ENCODE results near the gene JAZF1.

Gene JAZF1

DNA sequence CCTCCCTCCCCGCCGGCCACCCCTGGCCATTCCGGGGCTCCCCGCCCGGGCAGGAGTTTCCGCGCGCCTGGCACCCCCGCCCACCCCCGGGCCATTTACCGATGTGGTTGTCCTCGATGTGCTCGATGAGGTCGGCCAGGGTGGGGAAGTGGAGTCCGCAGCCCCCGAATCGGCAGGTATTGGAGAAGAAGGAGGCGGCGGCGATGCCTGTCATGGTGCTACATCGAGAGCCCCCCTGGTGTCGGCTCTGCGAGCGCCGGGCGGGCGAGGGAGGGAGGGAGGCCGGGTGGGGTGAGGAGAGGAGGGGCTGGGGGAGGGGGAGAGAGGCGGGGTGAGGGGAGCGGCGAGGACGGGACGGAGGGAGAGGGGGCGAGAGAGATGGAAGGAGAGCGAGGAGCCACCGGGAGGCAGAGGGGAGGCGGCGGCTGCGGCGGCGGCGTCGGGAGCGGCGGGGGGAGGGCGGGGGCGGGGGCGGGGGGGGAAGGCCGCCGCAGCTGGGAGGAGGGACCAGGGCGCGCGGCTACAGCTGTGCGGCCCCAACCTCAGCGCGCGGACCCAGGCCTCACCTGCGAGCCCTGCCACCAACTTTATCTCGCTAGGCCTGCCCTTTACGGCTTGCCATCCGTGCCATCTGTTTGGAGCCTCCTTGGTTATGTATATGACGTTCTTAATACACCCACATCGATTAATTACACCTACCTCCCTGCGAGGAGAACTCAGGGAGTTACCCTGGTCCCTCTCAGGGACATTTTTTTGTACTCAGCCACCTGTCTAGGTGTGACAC lies at the start of gene JAZF1:
Gene JAZF1, minus strand, starts transcription at position 432 of the 784 bp plus-strand sequence.
- DNase-seq (ENCODE audit: low read depth), result peak; percentile 28

DNA sequence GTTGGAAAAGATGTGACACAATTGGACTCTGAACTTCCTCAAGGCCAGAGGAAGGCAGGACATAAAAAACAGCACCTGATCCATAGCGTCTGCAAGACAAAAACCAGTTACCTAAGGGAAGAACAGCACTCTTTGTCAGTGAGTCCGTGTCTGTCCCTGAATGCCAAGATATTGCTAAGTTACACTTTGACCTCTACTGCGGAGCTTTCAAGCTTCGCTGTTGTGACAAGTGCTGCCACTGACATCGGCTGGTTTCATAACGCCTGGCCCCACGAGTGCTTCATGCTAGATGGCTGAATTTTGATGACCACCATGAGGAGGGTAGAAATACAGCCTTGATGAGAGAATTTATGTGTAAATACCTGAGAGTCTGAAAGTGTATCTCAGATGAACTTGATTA lies 49.7 kb upstream of the JAZF1 start:
- no peak for DNase-seq (ENCODE audit: low read depth)

DNA sequence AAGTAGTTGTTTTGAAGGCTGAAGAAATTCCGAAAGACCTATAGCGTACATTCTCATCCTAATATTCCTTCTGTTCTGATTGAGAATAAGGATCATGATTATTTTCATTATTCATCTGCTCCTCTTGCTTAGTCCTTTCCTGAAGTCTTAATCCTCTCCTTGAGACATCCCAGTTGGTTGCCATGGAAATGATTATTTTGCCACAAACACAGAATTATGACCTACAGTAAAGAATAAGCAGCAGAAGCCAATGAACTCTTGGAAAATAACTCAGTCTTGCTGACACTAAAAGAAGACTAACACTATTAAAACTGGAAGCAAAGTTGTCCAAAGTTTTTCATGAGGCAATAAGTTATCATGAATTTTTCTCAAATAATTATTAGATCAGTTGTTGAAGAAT lies 47.8 kb upstream of the JAZF1 start:
- DNase-seq (ENCODE audit: low read depth), result no peak

DNA sequence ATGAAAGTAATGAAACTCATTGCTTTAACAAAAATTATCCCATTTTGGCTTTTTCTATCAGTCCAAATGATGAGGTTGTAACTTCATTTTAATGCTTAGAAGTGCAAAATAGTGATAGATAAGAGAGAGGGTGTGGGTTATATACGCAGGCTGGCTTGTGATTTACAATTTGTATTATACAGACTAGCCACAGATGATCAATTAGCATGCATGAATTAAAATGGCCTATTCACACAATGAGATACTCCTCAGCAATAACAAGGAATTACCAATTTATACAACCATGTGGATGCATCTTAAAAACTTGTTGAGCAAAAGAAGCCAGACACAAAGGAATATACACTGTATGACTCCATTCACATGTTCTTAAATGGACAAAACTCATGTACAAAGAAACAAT lies 45.4 kb upstream of the JAZF1 start:
- no peak for DNase-seq (ENCODE audit: low read depth)

DNA sequence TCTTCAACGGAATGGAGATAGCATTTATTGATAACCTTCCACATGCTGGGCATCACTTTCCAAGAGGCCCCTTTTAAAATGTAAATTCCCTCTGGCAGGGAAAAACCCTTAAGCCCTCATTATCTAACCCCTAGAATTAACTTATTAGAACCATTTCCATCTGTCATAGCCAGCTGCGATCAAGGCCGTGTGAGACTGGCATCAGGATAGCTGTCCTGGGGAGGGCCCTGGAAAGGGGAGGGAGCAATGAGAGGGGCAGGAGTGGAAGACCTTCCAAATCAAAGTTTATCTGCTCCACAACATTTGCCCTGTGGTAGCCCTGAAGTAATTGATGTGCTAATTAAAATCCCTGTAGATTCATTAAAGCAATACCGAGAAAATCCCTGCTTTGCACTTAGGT lies 45.0 kb upstream of the JAZF1 start:
- no peak for DNase-seq (ENCODE audit: low read depth)

DNA sequence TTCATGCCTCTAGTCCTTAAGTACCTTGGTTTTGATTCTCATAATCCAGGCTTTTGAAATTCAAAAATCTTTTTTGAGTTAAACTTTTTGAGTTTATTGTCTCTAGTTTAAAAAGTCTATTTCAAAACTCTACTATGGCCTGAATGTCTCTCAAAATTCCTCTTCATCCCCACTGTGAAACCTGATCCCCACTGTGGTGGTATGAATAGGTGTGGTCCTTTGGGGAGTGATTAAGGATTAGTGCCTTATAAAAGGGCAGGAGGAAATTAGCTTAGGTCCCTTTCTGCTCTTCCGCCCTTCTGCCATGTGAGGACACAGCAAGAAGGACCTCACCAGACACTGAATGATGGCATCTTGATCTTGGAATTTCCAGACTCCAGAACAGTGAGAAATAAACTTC lies 44.1 kb upstream of the JAZF1 start:
- DNase-seq (ENCODE audit: low read depth), result no peak

DNA sequence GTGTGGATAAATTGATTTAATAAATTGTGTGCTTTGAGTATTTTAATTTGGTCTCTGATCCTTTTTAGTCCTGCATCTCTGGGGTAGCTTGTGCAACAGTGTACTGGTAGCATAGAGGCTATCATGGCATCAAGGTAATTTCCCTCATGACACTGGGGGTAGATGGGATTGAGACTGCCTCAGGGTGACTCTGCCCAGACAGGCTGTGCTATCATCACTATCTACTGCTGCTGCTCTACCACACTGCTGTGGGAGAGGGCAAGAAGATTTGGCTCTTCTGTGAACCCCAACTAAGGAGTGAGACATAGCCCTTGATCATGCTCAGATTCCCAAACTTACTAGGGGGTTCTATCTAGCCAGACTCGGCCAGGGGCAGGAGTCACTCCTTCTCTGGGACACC lies 43.6 kb upstream of the JAZF1 start:
- DNase-seq (ENCODE audit: low read depth), result no peak

DNA sequence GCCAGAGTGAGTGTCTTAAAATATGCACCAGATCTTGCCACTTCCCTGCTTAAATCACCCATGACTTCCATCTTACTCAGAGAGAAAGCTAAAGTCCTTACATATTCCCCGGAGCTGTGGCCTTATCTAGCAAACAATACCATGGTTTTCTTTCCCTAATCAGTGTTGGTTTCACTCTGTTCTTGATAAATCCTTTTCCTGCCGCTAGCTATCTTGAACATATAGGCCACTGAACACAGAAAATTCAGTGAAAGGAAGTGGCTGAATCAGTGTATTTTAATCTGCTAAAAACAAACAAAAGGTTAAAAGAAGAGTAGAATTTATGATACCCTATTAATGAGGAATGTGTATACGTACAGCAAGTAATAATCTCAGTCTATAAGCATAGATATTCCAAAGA lies 42.0 kb upstream of the JAZF1 start:
- no peak for DNase-seq (ENCODE audit: low read depth)

DNA sequence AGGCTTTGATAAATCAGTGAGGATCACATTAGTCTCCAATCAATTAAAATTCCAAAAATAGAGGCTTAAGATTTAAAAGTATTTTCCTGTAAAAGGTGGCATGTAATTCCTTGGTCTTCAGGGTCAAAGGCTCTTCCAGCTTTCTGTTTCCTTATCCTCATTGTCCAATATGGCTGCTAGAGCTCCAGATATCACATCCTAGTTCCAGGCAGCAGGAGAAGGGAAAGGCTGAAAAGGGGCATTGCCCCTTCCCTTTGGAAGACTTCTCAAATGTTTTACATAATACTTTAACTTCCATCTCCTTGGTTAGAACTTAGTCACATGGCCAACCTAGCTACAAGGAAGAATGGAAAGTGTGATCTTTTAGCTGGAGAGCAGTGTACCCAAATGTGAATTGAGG lies 39.2 kb upstream of the JAZF1 start:
- no peak for DNase-seq (ENCODE audit: low read depth)

DNA sequence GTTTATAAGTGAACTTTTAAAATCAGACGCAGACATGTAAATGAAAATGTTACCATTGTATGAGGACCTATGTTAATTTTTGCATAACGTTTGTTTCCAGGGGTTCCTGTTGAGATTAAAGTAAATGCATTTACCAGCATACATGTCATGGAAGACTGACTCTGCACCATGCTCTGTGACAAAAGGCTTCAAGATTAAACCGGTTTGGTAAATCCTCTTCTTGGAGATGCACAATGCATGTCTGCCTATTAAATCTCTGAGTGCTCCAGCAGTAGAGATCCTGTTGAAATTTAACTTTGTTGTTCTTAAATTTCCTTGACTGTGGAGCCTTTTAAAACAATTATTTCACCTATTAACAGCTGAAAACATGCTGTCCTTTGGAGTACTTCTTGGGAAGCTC lies 36.5 kb upstream of the JAZF1 start:
- no peak for DNase-seq (ENCODE audit: low read depth)

DNA sequence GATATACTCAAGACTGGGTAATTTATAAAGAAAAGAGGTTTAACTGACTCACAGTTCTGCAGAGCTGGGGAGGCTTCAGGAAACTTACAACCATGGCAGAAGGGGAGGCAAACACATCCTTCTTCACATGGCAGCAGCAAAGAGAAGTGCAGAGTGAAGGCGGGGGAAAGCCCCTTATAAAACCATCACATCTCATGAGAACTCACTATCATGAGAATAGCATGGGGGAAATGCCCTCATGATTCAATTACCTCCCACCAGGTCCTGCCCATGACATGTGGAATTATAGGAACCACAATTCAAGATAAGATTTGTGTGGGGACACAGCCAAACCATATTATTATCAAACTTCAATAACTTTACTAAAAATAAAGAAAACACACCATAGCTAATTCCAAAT lies 30.4 kb upstream of the JAZF1 start:
- no peak for DNase-seq (ENCODE audit: low read depth)

DNA sequence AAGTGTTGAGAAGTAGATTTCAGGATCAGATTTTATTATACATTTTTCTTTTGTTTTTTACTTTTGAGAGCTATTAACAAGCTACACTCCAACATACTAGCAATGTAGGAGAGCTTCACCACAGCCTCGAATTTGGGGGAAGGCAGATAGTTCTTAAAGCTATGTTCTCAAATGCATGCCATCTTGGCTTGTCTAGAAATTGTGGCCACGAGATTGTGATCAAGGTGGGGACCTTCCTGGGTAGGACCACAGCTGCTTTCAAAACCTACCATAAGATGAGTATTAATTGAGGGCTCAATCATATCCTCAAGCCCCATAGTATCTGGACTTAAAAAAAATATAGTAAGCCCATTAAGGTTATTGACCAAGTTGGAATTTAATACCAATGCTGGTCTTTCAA lies 27.9 kb upstream of the JAZF1 start:
- no peak for DNase-seq (ENCODE audit: low read depth)

DNA sequence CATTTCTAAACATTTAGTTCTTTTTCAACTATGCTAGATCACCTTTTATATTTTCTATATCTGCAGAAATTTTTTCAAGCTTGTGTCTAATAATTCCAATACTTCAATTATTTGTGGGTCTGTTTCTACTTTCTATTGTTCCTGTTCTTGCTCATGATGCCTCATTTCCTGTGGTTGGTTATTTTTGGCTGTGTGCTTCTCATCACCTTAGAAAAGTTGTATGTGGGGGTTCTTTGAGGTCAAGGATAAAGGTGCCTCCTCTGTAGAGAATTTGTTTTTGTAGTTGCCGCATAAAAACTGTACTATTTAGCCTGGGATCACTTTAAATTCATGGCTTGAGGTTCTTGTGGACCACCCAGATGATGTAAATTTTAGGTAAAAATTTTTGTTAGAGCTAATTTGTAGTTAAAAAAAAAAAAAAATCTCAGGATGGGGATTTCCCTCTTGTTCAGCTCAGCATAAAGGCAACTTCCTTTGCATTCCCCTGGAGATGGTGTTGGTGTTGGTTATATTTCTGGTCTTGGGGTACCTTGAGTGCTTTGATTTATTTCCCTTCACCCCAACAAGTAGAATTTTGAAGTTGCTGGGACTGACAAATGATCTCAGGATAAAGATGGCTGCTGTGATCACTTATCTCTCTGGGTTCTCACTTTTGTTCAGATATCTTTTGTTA lies 27.0 kb upstream of the JAZF1 start:
- DNase-seq (ENCODE audit: low read depth), result no peak

DNA sequence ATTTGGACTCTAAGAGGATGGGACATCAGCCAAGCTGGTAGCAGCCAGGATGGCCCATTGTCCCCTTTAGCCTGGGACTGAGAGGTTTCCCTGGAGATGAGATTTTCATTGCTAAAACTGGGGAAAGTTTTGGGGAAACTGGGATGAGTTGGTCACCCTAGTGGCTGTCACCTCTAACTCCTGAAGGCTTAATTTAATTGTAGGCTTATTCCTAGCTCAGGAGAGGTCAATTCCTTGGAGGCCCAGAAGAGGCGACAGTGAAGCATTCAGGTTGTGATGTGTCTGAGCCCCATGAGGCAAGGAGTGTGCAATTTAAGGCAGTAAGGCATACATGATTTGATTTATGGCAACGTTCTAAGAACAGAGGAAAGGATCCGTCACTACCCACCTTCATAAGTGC lies 24.9 kb upstream of the JAZF1 start:
- no peak for DNase-seq (ENCODE audit: low read depth)

DNA sequence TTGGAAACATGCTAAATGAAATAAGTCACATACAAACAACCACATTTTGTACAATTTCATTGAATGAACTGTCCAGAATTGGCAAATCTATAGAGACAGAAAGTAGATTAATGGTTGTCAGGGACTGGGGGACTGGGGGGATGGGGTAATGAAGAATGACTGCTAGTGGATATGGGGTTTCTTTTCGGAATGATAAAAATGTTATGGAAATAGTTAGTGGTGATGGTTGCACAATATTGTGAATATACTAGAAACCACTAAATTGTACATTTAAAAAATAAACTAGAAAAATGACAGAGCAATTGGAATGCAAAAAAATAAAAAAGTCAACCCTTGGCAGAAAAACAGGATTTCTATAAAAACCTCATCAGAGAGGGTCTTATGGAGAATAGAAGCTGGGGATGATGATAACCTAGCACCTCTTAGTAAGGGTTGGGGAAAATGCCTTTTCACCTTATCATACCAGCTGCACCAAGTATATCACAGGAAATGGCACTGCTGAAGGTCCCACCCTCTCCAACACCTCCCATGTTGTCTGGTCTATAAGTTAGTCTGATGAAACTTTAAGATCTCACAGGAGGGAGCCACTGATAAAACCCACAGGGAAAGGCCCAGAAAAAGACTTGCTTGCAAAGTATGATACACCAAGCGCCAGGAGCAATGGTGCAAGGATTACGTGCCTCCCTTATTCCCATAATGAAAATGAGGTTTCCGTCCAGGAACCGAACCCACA lies 23.1 kb upstream of the JAZF1 start:
- no peak for DNase-seq (ENCODE audit: low read depth)

DNA sequence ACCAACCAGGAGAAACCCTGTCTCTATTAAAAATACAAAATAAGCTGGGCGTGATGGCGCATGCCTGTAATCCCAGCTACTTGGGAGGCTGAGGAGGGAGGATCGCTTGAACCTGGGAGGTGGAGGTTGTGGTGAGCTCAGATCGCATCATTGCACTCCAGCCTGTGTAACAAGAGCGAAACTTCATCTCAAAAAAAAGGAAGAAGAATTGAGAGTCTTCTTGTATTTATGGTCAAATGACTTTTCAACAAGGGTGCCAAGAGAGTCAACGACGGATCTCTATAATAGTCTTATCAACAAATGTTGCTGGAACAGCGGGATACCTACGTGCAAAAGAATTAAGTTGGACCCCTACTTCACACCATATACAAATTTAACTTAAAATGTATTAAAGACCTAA lies 21.6 kb upstream of the JAZF1 start:
- no peak for DNase-seq (ENCODE audit: low read depth)

DNA sequence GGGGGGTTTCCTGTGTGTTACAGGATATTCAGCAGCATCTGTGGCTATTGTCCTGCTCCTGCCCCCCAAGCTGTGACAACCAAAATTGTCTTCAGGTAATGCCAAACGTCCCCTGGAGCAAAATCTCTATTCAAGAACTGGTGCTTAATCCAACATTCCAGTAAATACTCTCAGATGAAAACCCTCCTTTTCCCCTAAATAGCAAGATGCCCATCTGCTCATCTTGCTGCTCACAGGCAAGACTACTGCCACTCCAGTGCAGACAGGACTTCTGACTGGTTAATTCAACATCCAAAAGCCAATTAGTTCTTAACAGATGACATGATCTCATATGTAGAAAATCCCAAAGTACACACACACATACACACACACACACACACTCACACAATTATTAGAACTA lies 20.5 kb upstream of the JAZF1 start:
- no peak for DNase-seq (ENCODE audit: low read depth)

DNA sequence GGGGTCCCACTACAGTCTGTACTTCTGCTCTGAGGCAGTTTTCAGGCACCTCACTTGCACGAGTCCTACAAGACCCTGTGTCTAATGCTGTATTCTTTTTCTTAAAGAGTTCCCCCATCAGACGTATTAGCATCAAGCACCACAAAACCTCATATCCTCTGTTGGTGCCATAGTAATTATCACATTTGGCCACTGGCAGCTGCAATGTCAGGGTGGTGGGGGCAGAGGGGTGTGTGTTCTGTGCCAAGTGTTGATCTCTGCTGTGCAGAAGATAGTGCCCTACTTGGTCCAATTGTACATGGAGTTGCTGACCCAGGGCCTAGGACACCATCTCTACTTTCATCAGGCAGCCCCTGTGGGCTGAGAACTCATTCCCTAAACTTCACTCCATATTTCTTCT lies 20.0 kb upstream of the JAZF1 start:
- DNase-seq (ENCODE audit: low read depth), result no peak

DNA sequence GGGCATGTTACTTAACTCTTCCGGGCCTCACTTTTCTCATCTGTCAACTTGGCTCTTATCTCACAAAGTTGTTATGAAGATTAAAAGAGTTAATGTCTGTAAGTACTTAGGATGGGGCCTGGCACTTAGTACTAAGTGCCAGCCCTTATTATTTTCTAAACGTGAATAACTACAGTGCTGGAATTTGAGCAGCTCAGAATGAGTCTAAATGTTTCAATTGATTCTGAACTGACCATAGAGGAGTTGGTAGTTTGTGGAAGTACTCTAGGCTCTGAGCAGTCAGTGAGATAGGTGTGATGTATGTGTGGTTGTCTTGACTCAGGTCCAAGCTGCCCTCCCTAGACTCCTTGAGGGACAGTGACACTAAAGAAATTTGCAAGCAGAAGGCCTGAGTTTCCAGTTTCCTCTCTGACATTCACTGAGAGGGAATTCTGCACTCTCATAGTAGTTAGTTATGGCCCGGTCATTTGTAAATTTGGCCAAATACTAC lies 18.5 kb upstream of the JAZF1 start:
- DNase-seq (ENCODE audit: low read depth), result no peak

DNA sequence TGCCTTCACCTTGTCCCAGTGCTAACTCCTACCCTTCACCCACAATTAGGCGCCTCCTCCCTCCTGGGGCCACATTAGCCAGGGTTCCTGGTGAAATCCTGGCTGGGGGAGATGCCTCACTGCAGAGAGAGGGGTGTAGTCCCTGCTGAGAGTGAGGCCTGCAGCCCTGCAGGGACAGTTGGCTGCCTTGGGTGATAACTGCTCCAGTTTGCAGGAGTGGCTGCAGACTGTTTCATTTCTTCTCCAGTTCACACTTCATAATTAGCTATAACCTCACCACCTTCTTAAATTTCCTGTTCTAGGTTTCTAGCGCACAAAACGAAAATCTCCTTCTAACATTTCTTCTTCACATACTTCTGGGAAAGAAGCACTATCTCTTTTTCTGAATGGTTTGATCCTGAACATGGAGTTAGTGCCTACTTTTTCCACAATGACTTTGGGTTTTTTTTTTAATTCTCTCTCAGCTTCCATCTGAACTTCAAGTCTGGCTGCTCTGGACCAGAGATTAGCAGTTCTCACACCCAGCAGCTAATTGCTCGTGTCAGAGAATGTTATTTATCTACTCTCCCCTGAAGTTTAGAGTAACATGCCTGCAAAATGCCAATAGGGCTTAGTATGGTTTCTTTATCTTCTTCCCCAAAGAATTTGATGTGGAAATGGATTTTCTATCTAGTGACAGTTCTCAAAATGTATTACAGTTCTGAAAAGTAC lies 15.5 kb upstream of the JAZF1 start:
- DNase-seq (ENCODE audit: low read depth), result no peak

DNA sequence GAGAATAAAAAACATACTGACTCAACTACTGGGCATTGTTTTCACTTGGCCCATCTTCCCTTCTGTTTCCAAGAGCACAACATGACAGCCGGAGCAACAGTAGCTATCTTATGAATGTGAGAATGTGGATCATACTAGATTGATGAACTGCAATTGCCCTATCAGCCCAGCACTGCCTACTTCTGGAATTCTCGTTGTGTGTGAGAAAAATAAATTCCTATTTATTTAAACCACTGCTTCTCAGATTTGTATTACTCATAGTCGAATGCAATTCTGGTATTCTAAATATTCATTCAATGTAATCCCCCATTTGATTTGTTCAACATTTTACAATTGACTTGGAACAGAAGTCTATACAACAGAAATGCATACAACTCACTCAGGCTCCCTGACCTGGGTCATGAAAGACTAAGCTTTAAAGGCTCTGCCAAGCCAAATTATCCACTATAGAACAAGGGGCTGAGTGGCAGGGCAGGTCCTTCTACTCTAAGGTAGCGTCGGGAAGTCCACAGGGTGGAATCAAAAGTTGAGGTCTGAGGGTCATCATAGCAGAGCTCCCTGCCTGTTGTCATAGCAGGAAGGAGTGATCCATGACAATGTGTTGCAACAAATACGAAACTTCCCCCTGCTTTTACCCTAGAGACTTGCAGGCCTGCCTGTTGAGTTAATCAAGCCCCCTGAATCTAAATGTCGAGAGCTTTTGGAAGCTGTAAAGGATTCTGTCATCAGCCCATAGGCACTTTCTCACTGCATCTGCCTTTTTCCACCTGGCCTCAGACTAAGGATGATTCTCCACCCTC lies 12.4 kb upstream of the JAZF1 start:
- DNase-seq (ENCODE audit: low read depth), result no peak

DNA sequence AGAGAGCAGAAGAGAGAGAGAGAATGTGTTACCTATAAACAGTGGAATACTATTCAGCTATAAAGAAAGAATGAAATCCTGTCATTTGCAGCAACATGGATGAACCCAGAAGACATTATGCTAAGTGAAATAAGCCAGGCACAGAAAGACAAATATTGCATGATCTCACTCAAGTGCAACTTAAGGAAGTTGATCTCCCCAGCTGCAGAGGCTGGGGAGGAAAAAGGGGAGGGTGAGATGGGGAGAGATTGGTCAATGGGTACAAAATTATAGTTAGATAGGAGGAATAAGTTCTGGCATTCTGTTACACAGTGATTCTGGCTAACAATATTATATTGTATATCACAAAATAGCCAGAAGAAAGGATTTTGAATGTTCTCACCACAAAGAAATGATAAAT lies 11.2 kb upstream of the JAZF1 start:
- DNase-seq (ENCODE audit: low read depth), result no peak
